Tibial artery (tissue), 4 donors: ENCODE data around the gene GAA.

Experiments
- DNase-seq, 2 donors: peaks; one replicate each; pipeline ENCODE4 v3.0.0-alpha.2; 2019
- H3K27ac ChIP-seq, 2 donors: fragments of 200-600 bp; sonication (generic) in 1 of 2; 1 replicate in 1 of 2; 2 replicates in 1 of 2; pipeline ENCODE4 v1.5.1; 2018 to 2019; ENCODE audit warnings: mild to moderate bottlenecking in 1 of 2
- H3K27me3 ChIP-seq, 2 donors: fragments of 200-600 bp; sonication (generic) in 1 of 2; one replicate each; pipeline versions ENCODE4 v1.5.1 to v1.6.0; 2016 to 2019
- H3K36me3 ChIP-seq, 3 donors: fragments of 200-600 bp; sonication (generic) in 2 of 3; one replicate each; pipeline ENCODE4 v1.5.1; 2016 to 2019; ENCODE audit warnings: mild to moderate bottlenecking in 2 of 3
- H3K4me1 ChIP-seq, 4 donors: fragments of 200-600 bp; sonication (generic) in 2 of 4; 1 replicate in 3 of 4; 2 replicates in 1 of 4; pipeline ENCODE4 v1.5.1; 2016 to 2019
- H3K4me3 ChIP-seq, 2 donors: fragments of 200-600 bp; sonication (generic) in 1 of 2; 1 replicate in 1 of 2; 2 replicates in 1 of 2; pipeline ENCODE4 v1.5.1; 2018 to 2019; ENCODE audit warnings: mild to moderate bottlenecking in 2 of 2
- H3K9me3 ChIP-seq, 3 donors: fragments of 200-600 bp; sonication (generic) in 1 of 3; one replicate each; pipeline ENCODE4 v1.5.1; 2016 to 2019
- intact Hi-C: fragments of 100-400 bp; cut with DNase I; formaldehyde crosslinking; loops from one replicate; pipeline ENCODE4 v1.15.0; 2023; ENCODE audit warnings: low total_unique reads
- TF ChIP-seq, protein P1 (sequence below), 2 experiments: fragments of 200-600 bp in 1 of 2; fragments of 450-650 bp in 1 of 2; IDR thresholded peaks; one replicate each; pipeline ENCODE4 v1.5.1; 2017 to 2019; ENCODE audit warnings: antibody characterized with exemption in 2 of 2, mild to moderate bottlenecking in 1 of 2, moderate library complexity in 1 of 2

Gene GAA

DNA sequence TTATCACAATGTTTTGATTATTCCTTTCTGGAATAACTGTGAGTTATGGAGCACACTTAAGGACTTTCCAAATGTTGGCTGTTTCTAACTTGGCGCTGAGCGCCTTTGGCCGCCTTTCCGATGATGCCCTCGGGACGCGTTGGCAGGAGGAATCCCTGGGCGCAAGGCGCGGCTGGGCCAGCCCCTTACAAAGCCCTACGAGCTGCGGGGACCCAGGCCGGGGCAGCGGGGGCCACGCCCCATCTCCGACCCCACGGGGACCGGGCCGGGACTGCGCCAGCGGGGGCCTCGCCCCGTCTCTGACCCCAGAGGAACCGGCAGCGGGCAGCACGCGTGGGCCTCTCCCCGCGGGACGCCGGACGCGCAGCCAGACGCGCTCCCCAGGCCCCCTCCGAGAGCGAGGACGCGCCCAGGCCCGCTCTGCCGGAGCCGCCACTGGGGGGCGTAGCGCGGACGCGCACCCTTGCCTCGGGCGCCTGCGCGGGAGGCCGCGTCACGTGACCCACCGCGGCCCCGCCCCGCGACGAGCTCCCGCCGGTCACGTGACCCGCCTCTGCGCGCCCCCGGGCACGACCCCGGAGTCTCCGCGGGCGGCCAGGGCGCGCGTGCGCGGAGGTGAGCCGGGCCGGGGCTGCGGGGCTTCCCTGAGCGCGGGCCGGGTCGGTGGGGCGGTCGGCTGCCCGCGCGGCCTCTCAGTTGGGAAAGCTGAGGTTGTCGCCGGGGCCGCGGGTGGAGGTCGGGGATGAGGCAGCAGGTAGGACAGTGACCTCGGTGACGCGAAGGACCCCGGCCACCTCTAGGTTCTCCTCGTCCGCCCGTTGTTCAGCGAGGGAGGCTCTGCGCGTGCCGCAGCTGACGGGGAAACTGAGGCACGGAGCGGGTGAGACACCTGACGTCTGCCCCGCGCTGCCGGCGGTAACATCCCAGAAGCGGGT lies at the start of gene GAA:
Gene GAA (plus strand): TSS at position 571 of the 935 bp plus-strand sequence. CDS start 3,006 bp downstream, outside the sequence.
- TF ChIP-seq, protein P1, sequence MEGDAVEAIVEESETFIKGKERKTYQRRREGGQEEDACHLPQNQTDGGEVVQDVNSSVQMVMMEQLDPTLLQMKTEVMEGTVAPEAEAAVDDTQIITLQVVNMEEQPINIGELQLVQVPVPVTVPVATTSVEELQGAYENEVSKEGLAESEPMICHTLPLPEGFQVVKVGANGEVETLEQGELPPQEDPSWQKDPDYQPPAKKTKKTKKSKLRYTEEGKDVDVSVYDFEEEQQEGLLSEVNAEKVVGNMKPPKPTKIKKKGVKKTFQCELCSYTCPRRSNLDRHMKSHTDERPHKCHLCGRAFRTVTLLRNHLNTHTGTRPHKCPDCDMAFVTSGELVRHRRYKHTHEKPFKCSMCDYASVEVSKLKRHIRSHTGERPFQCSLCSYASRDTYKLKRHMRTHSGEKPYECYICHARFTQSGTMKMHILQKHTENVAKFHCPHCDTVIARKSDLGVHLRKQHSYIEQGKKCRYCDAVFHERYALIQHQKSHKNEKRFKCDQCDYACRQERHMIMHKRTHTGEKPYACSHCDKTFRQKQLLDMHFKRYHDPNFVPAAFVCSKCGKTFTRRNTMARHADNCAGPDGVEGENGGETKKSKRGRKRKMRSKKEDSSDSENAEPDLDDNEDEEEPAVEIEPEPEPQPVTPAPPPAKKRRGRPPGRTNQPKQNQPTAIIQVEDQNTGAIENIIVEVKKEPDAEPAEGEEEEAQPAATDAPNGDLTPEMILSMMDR (IDR thresholded peaks at IDR 0.05), result peak; percentile 72 to 92
- Histone ChIP-seq H3K36me3 (peaks cover 0 to 6% (median 0%) of the 10 kb centered on the region in 3 donors), H3K27ac (peak within 1 kb of the TSS; percentile 85 to 89), H3K9me3 (no peaks in the 10 kb centered on the region), H3K4me3 (peak within 1 kb of the TSS; percentile 70 to 86), H3K27me3 (no peaks in the 10 kb centered on the region), H3K4me1 (peaks cover 0 to 32% (median 11%) of the 10 kb centered on the region in 4 donors)
- intact Hi-C loops, result loop anchor here (5.0 kb wide), 1 partner anchor 161 kb away; the partner anchor contains the start of gene RNF213
- peak; percentile 59 to 90 for DNase-seq

DNA sequence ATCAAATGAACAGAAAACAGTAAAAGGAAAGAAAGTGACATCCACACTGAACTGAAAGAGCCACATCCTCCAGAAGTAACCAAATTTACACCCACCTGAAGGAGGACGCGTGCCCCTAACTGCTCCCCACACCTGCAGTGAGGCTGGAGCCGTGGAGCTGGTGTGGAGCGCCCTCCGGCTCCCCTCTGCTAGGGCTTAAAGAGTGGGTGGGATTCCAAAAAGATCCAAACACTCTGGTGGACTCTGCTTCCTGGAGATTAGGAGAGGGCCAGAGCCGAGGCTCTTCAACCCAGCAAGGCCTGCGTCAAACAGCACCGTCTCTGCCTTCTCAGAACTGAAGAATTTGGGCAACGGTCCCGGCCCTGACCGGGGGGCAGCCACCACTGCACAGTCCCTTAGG lies 49.7 kb upstream of the GAA start:
- TF ChIP-seq, protein P1 (IDR thresholded peaks at IDR 0.05), result no peak
- intact Hi-C loops, result no loop called here

DNA sequence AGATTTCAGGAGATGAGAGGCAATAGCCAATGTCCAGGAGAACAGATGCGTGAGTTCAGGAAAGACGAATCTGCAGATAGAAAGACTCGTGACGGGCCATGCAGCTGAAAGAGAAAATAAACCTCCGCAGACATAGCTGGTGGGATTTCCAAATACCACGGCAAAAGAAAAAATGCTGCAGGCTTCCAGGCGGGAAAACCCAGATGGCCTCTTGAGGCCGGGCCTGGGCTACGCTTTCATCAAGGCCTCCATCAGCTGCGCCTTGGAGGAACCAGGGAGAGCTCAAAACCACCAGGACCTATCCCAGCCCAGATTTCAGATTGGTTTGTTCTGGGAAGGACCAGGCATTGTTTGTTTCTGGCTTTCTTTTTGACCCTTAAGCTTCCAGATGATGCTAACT lies 48.3 kb upstream of the GAA start:
- Histone ChIP-seq H3K27me3 (no peaks in the 10 kb centered on the region), H3K4me3 (no peak overlapping the region), H3K4me1 (no peaks in the 10 kb centered on the region), H3K36me3 (peaks cover 0 to 42% (median 5%) of the 10 kb centered on the region in 3 donors), H3K9me3 (no peaks in the 10 kb centered on the region), H3K27ac (no peak overlapping the region)
- DNase-seq, result no peak
- TF ChIP-seq, protein P1 (IDR thresholded peaks at IDR 0.05), result no peak
- intact Hi-C loops, result no loop called here

More for the DNA sequence above, 49.7 kb upstream of the GAA start:
- H3K9me3 ChIP-seq, result no peaks in the 10 kb centered on the region
- no peak overlapping the region for H3K27ac ChIP-seq
- H3K27me3 ChIP-seq, result no peaks in the 10 kb centered on the region
- no peaks in the 10 kb centered on the region for H3K4me1 ChIP-seq
- no peak for DNase-seq
- peaks cover 0 to 48% (median 5%) of the 10 kb centered on the region in 3 donors for H3K36me3 ChIP-seq
- no peak overlapping the region for H3K4me3 ChIP-seq

DNA sequence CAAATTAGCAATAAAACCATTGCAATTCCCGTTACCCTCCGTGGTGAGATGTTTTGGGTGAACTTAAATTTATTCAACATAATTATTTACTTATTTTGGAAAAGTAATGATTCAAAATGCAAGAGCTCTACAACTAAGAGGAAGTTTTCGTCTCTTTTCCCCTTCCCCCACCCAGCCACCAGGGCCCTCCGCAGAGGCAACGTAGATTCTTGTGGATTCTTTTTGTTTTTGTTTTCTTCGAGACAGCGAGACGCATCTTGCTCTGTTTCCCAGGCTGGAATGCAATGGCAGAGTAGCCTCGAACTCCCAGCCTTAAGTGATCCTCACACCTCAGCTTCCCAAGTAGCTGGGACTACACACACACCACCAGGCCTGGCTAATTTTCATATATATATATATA lies 45.8 kb upstream of the GAA start:
- DNase-seq, result no peak
- Histone ChIP-seq H3K4me3 (no peak overlapping the region), H3K27ac (no peak overlapping the region), H3K36me3 (peaks cover 0 to 31% (median 8%) of the 10 kb centered on the region in 3 donors), H3K9me3 (no peaks in the 10 kb centered on the region), H3K4me1 (no peaks in the 10 kb centered on the region), H3K27me3 (no peaks in the 10 kb centered on the region)
- intact Hi-C loops, result no loop called here
- TF ChIP-seq, protein P1 (IDR thresholded peaks at IDR 0.05), result no peak

DNA sequence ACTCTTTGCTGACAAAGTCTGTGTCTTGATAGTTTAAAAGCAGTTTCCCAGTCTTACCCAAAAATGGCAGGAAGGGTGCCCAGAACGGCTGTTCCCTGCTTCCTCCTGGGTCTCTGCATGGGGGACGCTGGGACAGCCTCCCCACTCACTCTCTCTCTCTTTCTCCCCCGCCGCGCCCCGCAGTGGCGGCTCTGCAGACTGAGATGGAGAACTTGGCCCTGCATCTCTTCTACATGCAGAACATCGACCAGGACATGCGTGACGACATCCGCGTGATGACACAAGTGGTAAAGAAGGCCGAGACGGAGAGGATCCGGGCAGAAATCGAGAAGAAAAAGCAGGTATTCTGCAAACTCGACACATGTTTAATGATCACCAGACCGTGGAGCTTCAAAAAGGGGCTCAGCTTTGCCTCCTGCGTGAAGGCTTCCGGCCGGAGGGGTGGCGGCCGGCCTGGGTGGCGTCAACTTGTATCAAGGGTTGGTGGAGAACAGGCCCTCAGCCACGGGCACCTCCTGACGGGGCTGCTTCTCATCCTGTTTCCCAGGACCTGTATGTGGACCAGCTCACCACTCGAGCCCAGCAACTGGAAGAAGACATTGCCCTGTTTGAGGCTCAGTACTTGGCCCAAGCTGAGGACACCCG lies 42.9 kb upstream of the GAA start:
- DNase-seq, result no peak
- TF ChIP-seq, protein P1 (IDR thresholded peaks at IDR 0.05), result no peak
- intact Hi-C loops, result no loop called here
- Histone ChIP-seq H3K36me3 (peaks cover 0 to 21% (median 4%) of the 10 kb centered on the region in 3 donors), H3K27ac (no peak overlapping the region), H3K4me1 (no peaks in the 10 kb centered on the region), H3K4me3 (no peak overlapping the region), H3K9me3 (no peaks in the 10 kb centered on the region), H3K27me3 (no peaks in the 10 kb centered on the region)
